ENCODE measurements around the gene TOLLIP.

Gene TOLLIP

GRCh38 chr11:1231396-1232020 lies 77.9 kb downstream of the TOLLIP start:
- DNase-seq (ENCODE audit: low spot score): no peak

GRCh38 chr11:1230456-1231395 lies 78.7 kb downstream of the TOLLIP start:
- DNase-seq (ENCODE audit: low spot score): no peak

- DNase-seq (ENCODE audit: low spot score): no peak
Observed at GRCh38 chr11:1230121-1230455, 79.3 kb downstream of the TOLLIP start.

GRCh38 chr11:1229471-1230120 lies 79.8 kb downstream of the TOLLIP start:
- no peak for DNase-seq (ENCODE audit: low spot score)

- DNase-seq (ENCODE audit: low spot score): no peak
Observed at GRCh38 chr11:1228921-1229451, 80.4 kb downstream of the TOLLIP start.

- no peak for DNase-seq (ENCODE audit: low spot score)
Observed at GRCh38 chr11:1228101-1228821, 81.2 kb downstream of the TOLLIP start.

- DNase-seq (ENCODE audit: low spot score): no peak
Observed at GRCh38 chr11:1227551-1228100, 81.8 kb downstream of the TOLLIP start.

GRCh38 chr11:1226986-1227550 lies 82.4 kb downstream of the TOLLIP start:
- no peak for DNase-seq (ENCODE audit: low spot score)

GRCh38 chr11:1226226-1226985 lies 83.0 kb downstream of the TOLLIP start:
- no peak for DNase-seq (ENCODE audit: low spot score)

GRCh38 chr11:1225386-1226225 lies 83.8 kb downstream of the TOLLIP start:
- DNase-seq (ENCODE audit: low spot score): no peak

- DNase-seq (ENCODE audit: low spot score): no peak
Observed at GRCh38 chr11:1224491-1225385, 84.7 kb downstream of the TOLLIP start.
